Left lung (tissue), 10 donors: ENCODE results near the gene THAP3. TPM values are rescaled to one million over a fixed set of nuclear protein-coding genes. Genes with fewer than 3 reads are reported as not detected.

Experiments used
- ATAC-seq: fragments of 200-7000 bp; cut with Tn5 transposase; one replicate; pipeline ENCODE4 v1.9.1; 2020; ENCODE audit warnings: moderate library complexity
- DNase-seq, 4 donors: peaks; one replicate each; pipeline ENCODE4 v3.0.0-alpha.2; 2013 to 2020
- H3K27ac ChIP-seq, 2 donors: fragments of 200-600 bp; sonication (generic) in 1 of 2; one replicate each; pipeline versions ENCODE4 v1.5.0 to v1.8.0; 2020 to 2021
- H3K27me3 ChIP-seq, 2 donors: fragments of 200-600 bp; sonication (generic) in 1 of 2; one replicate each; pipeline versions ENCODE4 v1.5.0 to v1.8.0; 2020 to 2021
- H3K36me3 ChIP-seq, 2 donors: fragments of 200-600 bp; sonication (generic) in 1 of 2; one replicate each; pipeline versions ENCODE4 v1.5.0 to v1.8.0; 2020 to 2021
- H3K4me1 ChIP-seq, 2 donors: fragments of 200-600 bp; one replicate each; pipeline ENCODE4 v1.8.0; 2021
- H3K4me3 ChIP-seq, 2 donors: fragments of 200-600 bp; sonication (generic) in 1 of 2; one replicate each; pipeline versions ENCODE4 v1.5.0 to v1.8.0; 2020 to 2021; ENCODE audit warnings: mild to moderate bottlenecking in 1 of 2
- H3K9me3 ChIP-seq, 2 donors: fragments of 200-600 bp; sonication (generic) in 1 of 2; one replicate each; pipeline versions ENCODE4 v1.5.0 to v1.8.0; 2020 to 2021
- intact Hi-C, 2 donors: fragments of 100-400 bp; cut with DNase I; formaldehyde crosslinking; loops; one replicate each; pipeline versions ENCODE4 v1.11.2 to v1.14.2; 2022
- polyA plus RNA-seq, 6 donors: library from polyadenylated mRNA; unstranded; fragments of 120-200 nt; gene quantifications; one replicate each; pipeline ENCODE4 v1.2.1, GENCODE V29; 2013; ENCODE audit not compliant: insufficient read length in 6 of 6
- total RNA-seq, 2 donors: library from RNA; stranded (reverse); fragmentation: NEBNext Ultra II Directional; extraction: Animal tissue kit (Norgen Biotek cat#: 25700); gene quantifications; one replicate each; pipeline ENCODE4 v1.2.1, GENCODE V29; 2021
- TF ChIP-seq, protein P1 (sequence below), 2 donors: fragments of 200-600 bp; sonication (generic) in 1 of 2; IDR thresholded peaks; one replicate each; pipeline versions ENCODE4 v1.5.0 to v1.8.0; 2021; ENCODE audit warnings: antibody characterized with exemption in 2 of 2
- donor health status: DM: no; HTN: yes; CAD: no.
- donor health status: DM: no; HTN: no; CAD: no.

Gene THAP3
- total and polyA plus RNA-seq, 8 donors: 14.5 to 20.5 (median 17.1) TPM

DNA sequence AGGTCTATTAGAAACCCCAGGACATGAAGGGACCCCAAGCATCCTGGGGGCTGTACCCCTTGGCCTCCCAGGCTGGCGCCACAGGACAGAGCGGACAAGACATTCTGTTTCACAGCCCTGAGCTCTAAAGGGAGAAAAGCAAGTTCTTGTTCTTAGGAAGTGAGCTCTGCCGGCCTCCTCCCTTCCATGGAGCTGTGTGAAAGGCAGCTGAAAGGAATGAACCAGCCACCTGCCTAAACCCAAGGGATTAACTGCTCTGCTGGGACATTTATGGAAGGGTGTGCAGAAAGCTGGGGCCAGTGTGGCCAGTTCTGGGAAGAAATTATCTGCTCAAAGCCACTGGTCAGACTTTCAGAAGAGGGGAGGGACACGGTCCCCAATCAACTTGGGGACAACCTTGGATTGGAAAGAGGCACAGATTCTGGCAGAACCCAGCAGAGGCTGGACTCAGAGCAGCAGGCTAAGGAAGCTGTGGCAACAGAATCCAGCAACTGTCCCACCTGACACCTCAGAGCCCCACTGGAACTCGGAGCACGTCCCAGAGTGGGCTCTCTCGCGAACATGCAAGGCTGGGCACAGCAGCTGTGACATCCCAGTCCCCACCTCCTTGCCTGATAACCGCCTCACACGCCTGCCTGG lies 24.1 kb upstream of the THAP3 start:
- TF ChIP-seq, protein P1, sequence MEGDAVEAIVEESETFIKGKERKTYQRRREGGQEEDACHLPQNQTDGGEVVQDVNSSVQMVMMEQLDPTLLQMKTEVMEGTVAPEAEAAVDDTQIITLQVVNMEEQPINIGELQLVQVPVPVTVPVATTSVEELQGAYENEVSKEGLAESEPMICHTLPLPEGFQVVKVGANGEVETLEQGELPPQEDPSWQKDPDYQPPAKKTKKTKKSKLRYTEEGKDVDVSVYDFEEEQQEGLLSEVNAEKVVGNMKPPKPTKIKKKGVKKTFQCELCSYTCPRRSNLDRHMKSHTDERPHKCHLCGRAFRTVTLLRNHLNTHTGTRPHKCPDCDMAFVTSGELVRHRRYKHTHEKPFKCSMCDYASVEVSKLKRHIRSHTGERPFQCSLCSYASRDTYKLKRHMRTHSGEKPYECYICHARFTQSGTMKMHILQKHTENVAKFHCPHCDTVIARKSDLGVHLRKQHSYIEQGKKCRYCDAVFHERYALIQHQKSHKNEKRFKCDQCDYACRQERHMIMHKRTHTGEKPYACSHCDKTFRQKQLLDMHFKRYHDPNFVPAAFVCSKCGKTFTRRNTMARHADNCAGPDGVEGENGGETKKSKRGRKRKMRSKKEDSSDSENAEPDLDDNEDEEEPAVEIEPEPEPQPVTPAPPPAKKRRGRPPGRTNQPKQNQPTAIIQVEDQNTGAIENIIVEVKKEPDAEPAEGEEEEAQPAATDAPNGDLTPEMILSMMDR (IDR thresholded peaks at IDR 0.05): no peak
- H3K27me3 ChIP-seq: no peaks in the 10 kb centered on the region
- DNase-seq (peak in 1 of 4 donors; percentile 49), ATAC-seq (peak; percentile 0)
- H3K36me3 ChIP-seq: peaks cover 0 to 38% of the 10 kb centered on the region in 2 donors
- intact Hi-C loops: no loop called here
- H3K27ac ChIP-seq: peak overlapping the region; percentile 99
- H3K4me3 ChIP-seq: peak overlapping the region; percentile 52 to 92
- no peaks in the 10 kb centered on the region for H3K9me3 ChIP-seq
- H3K4me1 ChIP-seq: peaks cover 23 to 76% of the 10 kb centered on the region in 2 donors

DNA sequence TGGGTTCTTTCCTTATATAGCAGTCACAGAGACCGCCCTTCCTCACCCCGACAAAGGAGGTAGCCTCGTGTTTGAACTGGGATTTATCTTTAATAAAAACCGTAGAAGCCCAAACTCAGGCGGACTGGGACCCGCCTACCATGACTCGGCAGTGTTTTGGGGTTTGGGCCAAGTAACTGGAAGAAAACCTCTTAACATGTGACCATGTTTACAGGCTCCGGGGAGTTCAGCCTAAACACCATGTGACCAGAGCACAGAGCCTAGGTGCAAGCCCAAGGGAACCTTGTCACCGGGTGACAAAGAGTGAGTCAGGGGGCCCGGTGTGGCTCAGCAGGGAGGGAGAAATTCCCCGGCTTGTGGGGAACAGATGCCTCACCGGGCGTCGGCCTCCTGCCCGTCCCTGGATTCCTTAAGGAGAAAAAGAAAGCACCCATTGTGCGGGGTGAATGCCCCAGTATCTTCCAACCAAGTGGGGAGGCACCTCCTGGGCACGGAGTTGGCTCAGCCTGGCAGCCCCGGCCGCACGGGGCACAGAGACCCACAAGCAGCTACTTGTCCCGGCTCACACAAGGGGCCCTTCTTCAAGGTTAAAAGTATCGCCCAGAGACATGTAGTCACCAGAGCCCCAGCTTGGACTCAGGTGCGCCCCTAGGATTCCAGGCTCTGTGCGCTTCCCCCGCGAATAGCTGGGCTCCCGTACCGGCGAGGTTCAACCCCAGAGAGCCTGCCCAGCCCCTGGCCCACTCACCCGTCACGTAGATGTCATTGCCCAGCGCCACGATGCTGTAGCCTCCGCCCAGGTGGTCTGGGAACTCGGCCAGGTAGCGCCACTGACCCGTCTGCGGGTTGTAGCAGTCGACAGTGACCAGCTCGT lies 23.4 kb upstream of the THAP3 start:
- intact Hi-C loops: no loop called here
- Histone ChIP-seq H3K27me3 (no peaks in the 10 kb centered on the region), H3K36me3 (peaks cover 0 to 30% of the 10 kb centered on the region in 2 donors), H3K4me3 (peak overlapping the region; percentile 52 to 92), H3K27ac (peak overlapping the region; percentile 99), H3K4me1 (peaks cover 23 to 69% of the 10 kb centered on the region in 2 donors), H3K9me3 (no peaks in the 10 kb centered on the region)
- TF ChIP-seq, protein P1 (IDR thresholded peaks at IDR 0.05): no peak
- ATAC-seq: peak; percentile 56
- DNase-seq: peak; percentile 51 to 89 (median 84)

DNA sequence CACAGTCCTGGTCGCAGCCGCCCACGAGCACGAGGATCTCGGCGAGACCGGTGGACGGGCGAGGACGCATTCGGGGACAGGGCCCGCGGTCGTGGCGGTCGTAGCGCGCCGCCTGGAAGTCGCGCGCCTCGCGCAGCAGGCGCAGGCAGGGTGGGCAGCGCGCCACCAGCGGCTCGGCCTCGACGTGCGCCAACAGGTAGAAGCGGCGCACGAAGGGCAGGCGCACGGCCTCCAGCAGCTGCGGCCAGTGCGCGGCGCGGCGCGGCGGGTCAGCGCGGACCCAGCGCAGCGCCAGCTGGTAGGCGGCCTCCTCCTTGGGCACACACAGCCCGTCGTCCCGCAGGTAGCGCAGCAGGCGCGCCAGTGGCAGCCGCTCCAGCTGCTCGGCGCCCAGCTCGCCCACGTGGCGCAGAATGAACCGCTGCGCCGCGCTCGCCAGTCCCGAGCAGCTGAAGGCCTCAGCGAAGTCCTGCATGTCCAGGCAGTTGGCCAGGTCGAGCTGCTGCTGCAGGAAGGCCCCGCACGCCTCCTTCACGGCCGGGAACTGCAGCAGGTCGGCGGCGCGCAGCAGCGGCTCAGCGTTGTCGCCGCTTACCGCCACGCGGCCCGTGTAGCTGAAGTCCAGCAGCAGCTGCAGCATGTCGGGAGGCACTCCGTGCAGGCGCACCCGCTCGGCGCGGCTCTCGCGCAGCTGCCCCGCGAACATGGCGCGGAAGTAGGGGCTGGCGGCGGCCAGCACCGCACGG lies 22.6 kb upstream of the THAP3 start:
- Histone ChIP-seq H3K4me3 (peak overlapping the region; percentile 52 to 92), H3K36me3 (peaks cover 0 to 22% of the 10 kb centered on the region in 2 donors), H3K27ac (peak overlapping the region; percentile 99), H3K27me3 (no peaks in the 10 kb centered on the region), H3K4me1 (peaks cover 23 to 60% of the 10 kb centered on the region in 2 donors), H3K9me3 (no peaks in the 10 kb centered on the region)
- peak; percentile 19 for ATAC-seq
- intact Hi-C loops: no loop called here
- TF ChIP-seq, protein P1 (IDR thresholded peaks at IDR 0.05): no peak
- peak in 3 of 4 donors; percentile 62 to 88 (median 87) for DNase-seq

DNA sequence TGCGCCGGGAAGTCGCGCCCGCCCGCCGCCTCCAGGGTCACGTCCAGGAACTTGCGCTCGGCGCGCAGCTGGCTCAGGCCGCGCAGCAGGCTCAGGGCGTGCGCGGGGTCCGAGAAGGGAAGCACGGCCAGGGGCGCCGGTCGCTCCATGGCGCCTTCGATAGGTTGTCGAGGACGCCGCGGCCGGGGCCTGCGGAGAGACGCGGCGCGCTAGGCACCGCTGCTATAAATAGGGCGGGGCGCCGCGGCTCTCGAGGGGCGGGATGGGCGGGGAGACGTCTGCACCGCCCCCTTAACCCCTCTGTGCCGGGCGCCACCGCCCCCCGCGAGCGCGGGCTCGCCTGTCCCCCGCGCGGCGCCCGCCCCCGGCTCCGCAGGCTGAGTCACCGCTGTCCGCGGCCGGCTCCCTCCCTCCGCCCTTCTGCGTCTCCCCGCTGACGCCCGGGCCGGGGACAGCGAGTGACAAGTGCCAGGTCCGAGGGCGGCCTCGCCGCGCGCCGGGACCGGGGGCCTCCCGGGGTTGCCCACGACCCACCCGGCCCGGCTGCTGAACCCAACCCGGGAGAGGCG lies 21.9 kb upstream of the THAP3 start, which contains the start of gene KLHL21:
Gene KLHL21 (minus strand): TSS at position 201 of the 569 bp plus-strand sequence. CDS start 52 bp downstream, at position 149.
- ATAC-seq: peak; percentile 80
- H3K27ac ChIP-seq: peak within 1 kb of the TSS; percentile 99
- peaks cover 0 to 16% of the 10 kb centered on the region in 2 donors for H3K36me3 ChIP-seq
- TF ChIP-seq, protein P1 (IDR thresholded peaks at IDR 0.05): no peak
- H3K9me3 ChIP-seq: no peaks in the 10 kb centered on the region
- peak; percentile 83 to 98 (median 92) for DNase-seq
- peak within 1 kb of the TSS; percentile 52 to 92 for H3K4me3 ChIP-seq
- H3K27me3 ChIP-seq: no peaks in the 10 kb centered on the region
- H3K4me1 ChIP-seq: peaks cover 23 to 54% of the 10 kb centered on the region in 2 donors
- intact Hi-C loops: no loop called here
